Upper lobe of left lung (tissue), 4 donors: ENCODE results near the gene RTL10.

ENCODE experiments used
- CTCF ChIP-seq, 6 experiments: fragments of 450-650 bp in 4 of 6; fragments of 200-600 bp in 2 of 6; sonication (generic) in 2 of 6; IDR thresholded peaks; one replicate each; pipeline ENCODE4 v1.5.1; 2016 to 2019; ENCODE audit warnings: antibody characterized with exemption in 6 of 6
- EP300 ChIP-seq, 4 donors: sonication (generic); formaldehyde crosslinking; IDR thresholded peaks; one replicate each; pipeline ENCODE4 v1.5.1; 2017; ENCODE audit warnings: antibody characterized with exemption in 4 of 4, control low read depth in 2 of 4
- POLR2A ChIP-seq, 4 donors: fragments of 450-650 bp; IDR thresholded peaks; one replicate each; pipeline ENCODE4 v1.5.1; 2016 to 2017; ENCODE audit warnings: antibody characterized with exemption in 4 of 4, mild to moderate bottlenecking in 2 of 4
- POLR2AphosphoS5 ChIP-seq, 2 donors: sonication (generic); formaldehyde crosslinking; IDR thresholded peaks; one replicate each; pipeline ENCODE4 v1.5.1; 2017; ENCODE audit warnings: antibody characterized with exemption in 2 of 2

GRCh38 chr22:19823902-19824211 lies 30.8 kb downstream of the RTL10 start:
- TF ChIP-seq CTCF (IDR thresholded peaks at IDR 0.05) (no peak), POLR2A (IDR thresholded peaks at IDR 0.05) (no peak), POLR2AphosphoS5 (IDR thresholded peaks at IDR 0.05) (no peak), EP300 (IDR thresholded peaks at IDR 0.05) (no peak)
